Endodermal cell (in vitro differentiated cells): ENCODE data around the gene H6PD. TPM values are rescaled to one million over a fixed set of nuclear protein-coding genes. Genes with fewer than 3 reads are reported as not detected.
A peak's percentile ranks its signal among the peaks of the same experiment; 100 is the strongest.

Experiments used
- DNase-seq: peaks from one replicate; pipeline ENCODE4 v3.0.0-alpha.2; 2017
- H3K27ac ChIP-seq: 2 replicates; pipeline ENCODE4 v1.5.1; 2013; ENCODE audit warnings: mild to moderate bottlenecking, low read depth, low read length, moderate library complexity
- H3K27me3 ChIP-seq: 2 replicates; pipeline ENCODE4 v1.6.1; 2013; ENCODE audit warnings: mild to moderate bottlenecking, low read length, moderate library complexity; ENCODE audit not compliant: insufficient read depth, control insufficient read depth, poor library complexity, severe bottlenecking
- H3K36me3 ChIP-seq: 2 replicates; pipeline ENCODE4 v1.7.0; 2013; ENCODE audit warnings: mild to moderate bottlenecking, low read length, moderate library complexity; ENCODE audit not compliant: control insufficient read depth, insufficient read depth
- H3K4me1 ChIP-seq: one replicate; pipeline ENCODE4 v1.7.0; 2013; ENCODE audit warnings: low read length; ENCODE audit not compliant: control insufficient read depth, insufficient read depth
- H3K4me3 ChIP-seq: 2 replicates; pipeline ENCODE4 v1.5.1; 2013; ENCODE audit warnings: mild to moderate bottlenecking, low read length, moderate library complexity
- H3K9ac ChIP-seq: 2 replicates; pipeline ENCODE4 v1.6.1; 2013; ENCODE audit warnings: mild to moderate bottlenecking, low read length, moderate library complexity; ENCODE audit not compliant: poor library complexity, severe bottlenecking; ENCODE audit errors: extremely low read depth
- H3K9me3 ChIP-seq: 2 replicates; pipeline ENCODE4 v1.6.1; 2013; ENCODE audit warnings: mild to moderate bottlenecking, low read length, moderate library complexity; ENCODE audit not compliant: control insufficient read depth
- H3K27ac Mint-ChIP-seq: 2 replicates; pipeline ENCODE4 v1.8.0; 2020; ENCODE audit warnings: mixed read lengths
- H3K27me3 Mint-ChIP-seq: 2 replicates; pipeline ENCODE4 v1.8.0; 2021; ENCODE audit warnings: mild to moderate bottlenecking, mixed read lengths; ENCODE audit not compliant: insufficient read depth
- H3K36me3 Mint-ChIP-seq: 2 replicates; pipeline ENCODE4 v1.8.0; 2020; ENCODE audit warnings: low read depth, mixed read lengths
- H3K4me1 Mint-ChIP-seq: 2 replicates; pipeline ENCODE4 v1.8.0; 2020; ENCODE audit warnings: mixed read lengths
- H3K4me3 Mint-ChIP-seq: 2 replicates; pipeline ENCODE4 v1.8.0; 2020; ENCODE audit warnings: mild to moderate bottlenecking, moderate library complexity, mixed read lengths
- H3K9me3 Mint-ChIP-seq: 2 replicates; pipeline ENCODE4 v1.8.0; 2020; ENCODE audit warnings: mild to moderate bottlenecking, mixed read lengths
- WGBS, 2 experiments: methylation state at CpG; one replicate each; pipeline versions ENCODE4 v1.1.5 to v1.1.7; 2013; ENCODE audit warnings: missing lambda C conversion rate in 2 of 2, mixed read lengths in 1 of 2; ENCODE audit not compliant: insufficient coverage in 1 of 2, insufficient read length in 1 of 2; 5-methylcytosine and 5-hydroxymethylcytosine counted together
- total RNA-seq, 2 donors: library from RNA; stranded (reverse); fragmentation: NEBNext Ultra II Directional in 1 of 2; extraction: Animal tissue kit (Norgen Biotek cat#: 25700) in 1 of 2; gene quantifications; 2 replicates in 1 of 2; 3 replicates in 1 of 2; pipeline ENCODE4 v1.2.1, GENCODE V29; 2021
- TF ChIP-seq, protein P1 (sequence below): fragments of 200-600 bp; sonication (generic); conservative IDR thresholded peaks from 2 replicates; pipeline ENCODE4 v1.5.0; 2021; ENCODE audit warnings: antibody characterized with exemption, mild to moderate bottlenecking

The H6PD gene
- total RNA-seq, 2 donors from 2014 or later, result 21.5 to 34.4 TPM

DNA sequence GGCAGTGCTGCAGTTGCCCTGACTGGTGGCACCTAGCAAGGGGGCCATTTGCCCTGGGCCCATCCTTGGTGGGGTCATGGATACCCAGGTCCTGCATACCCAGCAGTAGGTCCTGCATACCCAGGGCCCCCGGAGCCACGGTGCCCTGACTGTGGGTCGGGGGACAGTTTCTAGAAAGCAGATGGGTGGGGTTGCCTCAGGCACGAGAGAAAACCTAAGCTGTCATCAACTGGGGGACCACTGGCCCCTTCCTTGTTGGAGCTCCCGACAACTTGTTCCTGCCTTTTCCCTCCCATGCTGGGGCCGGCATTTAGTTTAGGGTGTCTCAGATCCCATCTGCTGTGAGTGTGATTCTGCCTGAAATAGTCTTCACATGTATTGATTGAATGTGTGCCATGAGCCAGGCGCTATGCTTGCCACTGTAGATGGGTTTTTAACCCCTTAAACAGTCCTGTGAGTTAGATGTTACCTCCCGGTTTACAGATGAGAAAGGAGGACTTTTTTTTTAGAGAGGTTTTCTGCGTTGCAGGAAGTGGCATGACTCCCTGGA, 73.7 kb downstream of the H6PD start:
- WGBS, 2 experiments, result 86 to 88% methylated on average over 8 to 9 of the region's 9 CpGs
- Mint-ChIP-seq H3K9me3 (no peaks in the 10 kb centered on the region), H3K4me3 (no peak overlapping the region), H3K27ac (no peak overlapping the region), H3K27me3 (no peaks in the 10 kb centered on the region), H3K4me1 (peaks cover 33% of the 10 kb centered on the region), H3K36me3 (no peaks in the 10 kb centered on the region)
- DNase-seq, result no peak
- Histone ChIP-seq H3K4me1 (peaks cover 8% of the 10 kb centered on the region), H3K36me3 (no peaks in the 10 kb centered on the region), H3K9ac (no peak overlapping the region), H3K27ac (no peak overlapping the region), H3K9me3 (no peaks in the 10 kb centered on the region), H3K4me3 (no peak overlapping the region), H3K27me3 (no peaks in the 10 kb centered on the region)
- TF ChIP-seq, protein P1, sequence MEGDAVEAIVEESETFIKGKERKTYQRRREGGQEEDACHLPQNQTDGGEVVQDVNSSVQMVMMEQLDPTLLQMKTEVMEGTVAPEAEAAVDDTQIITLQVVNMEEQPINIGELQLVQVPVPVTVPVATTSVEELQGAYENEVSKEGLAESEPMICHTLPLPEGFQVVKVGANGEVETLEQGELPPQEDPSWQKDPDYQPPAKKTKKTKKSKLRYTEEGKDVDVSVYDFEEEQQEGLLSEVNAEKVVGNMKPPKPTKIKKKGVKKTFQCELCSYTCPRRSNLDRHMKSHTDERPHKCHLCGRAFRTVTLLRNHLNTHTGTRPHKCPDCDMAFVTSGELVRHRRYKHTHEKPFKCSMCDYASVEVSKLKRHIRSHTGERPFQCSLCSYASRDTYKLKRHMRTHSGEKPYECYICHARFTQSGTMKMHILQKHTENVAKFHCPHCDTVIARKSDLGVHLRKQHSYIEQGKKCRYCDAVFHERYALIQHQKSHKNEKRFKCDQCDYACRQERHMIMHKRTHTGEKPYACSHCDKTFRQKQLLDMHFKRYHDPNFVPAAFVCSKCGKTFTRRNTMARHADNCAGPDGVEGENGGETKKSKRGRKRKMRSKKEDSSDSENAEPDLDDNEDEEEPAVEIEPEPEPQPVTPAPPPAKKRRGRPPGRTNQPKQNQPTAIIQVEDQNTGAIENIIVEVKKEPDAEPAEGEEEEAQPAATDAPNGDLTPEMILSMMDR, result no peak

DNA sequence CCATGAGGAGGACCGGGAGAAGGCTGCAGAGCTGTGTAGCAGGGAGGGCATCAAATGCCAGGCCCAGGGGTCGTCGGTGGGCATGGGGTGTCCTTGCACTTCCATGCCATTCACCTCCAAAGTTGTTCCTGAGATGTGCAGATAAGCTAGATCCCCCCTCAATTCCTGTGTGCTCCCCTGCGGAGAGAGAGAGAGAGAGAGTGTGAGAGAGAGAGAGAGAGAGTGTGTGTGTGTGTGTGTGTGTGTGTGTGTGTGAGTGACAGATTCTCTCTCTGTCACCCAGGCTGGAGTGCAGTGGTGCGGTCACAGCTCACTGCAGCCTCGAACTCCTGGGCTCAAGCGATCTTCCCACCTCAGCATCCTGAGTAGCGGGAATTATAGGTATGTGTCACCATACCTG, 74.5 kb downstream of the H6PD start:
- H3K27ac Mint-ChIP-seq, result no peak overlapping the region

DNA sequence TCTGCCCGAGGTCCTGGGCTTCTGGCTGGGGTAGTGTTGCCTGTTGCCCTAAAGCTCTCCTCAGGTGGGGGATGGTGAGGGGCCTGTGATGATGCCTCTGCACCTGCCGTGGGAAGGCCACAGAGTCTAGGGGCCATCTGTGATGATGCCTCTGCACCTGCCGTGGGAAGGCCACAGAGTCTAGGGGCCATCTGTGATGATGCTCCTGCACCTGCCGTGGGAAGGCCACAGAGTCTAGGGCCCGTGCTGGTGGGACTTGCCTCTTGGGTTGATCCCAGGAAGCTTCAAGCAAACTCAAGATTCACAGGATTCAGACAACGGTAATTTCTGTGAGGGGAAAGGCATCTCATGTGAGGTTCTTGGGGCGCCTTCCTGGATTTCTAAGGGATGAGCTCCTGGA, 75.4 kb downstream of the H6PD start:
- Mint-ChIP-seq H3K4me1 (peaks cover 36% of the 10 kb centered on the region), H3K4me3 (no peak overlapping the region), H3K9me3 (no peaks in the 10 kb centered on the region), H3K27ac (peak overlapping the region; percentile 58), H3K27me3 (no peaks in the 10 kb centered on the region), H3K36me3 (peaks cover 1% of the 10 kb centered on the region)
- Histone ChIP-seq H3K4me1 (peaks cover 8% of the 10 kb centered on the region), H3K9ac (no peak overlapping the region), H3K9me3 (no peaks in the 10 kb centered on the region), H3K27ac (no peak overlapping the region), H3K27me3 (no peaks in the 10 kb centered on the region), H3K36me3 (no peaks in the 10 kb centered on the region), H3K4me3 (no peak overlapping the region)
- 96% methylated on average over 6 to 7 of the region's 7 CpGs for WGBS, 2 experiments
- no peak for DNase-seq
- TF ChIP-seq, protein P1, result no peak

More for the DNA sequence above, 74.5 kb downstream of the H6PD start:
- Histone ChIP-seq H3K9me3 (no peaks in the 10 kb centered on the region), H3K27ac (no peak overlapping the region), H3K36me3 (no peaks in the 10 kb centered on the region), H3K27me3 (no peaks in the 10 kb centered on the region), H3K4me3 (no peak overlapping the region), H3K9ac (no peak overlapping the region), H3K4me1 (peaks cover 8% of the 10 kb centered on the region)
- TF ChIP-seq, protein P1, result no peak
- H3K9me3 Mint-ChIP-seq, result no peaks in the 10 kb centered on the region
- 94 to 98% methylated on average over 7 to 8 of the region's 8 CpGs for WGBS, 2 experiments
- no peak for DNase-seq
- no peaks in the 10 kb centered on the region for H3K36me3 Mint-ChIP-seq
- H3K4me1 Mint-ChIP-seq, result peaks cover 36% of the 10 kb centered on the region
- H3K27me3 Mint-ChIP-seq, result no peaks in the 10 kb centered on the region
- no peak overlapping the region for H3K4me3 Mint-ChIP-seq
